NCI-H69 (cell line): ENCODE measurements around the gene JMJD8.
A peak's percentile ranks its signal among the peaks of the same experiment; 100 is the strongest.

Experiments
- DNase-seq: peaks from one replicate; lab custom pipeline; 2025; lab: John Stamatoyannopoulos, UW

JMJD8 gene

DNA sequence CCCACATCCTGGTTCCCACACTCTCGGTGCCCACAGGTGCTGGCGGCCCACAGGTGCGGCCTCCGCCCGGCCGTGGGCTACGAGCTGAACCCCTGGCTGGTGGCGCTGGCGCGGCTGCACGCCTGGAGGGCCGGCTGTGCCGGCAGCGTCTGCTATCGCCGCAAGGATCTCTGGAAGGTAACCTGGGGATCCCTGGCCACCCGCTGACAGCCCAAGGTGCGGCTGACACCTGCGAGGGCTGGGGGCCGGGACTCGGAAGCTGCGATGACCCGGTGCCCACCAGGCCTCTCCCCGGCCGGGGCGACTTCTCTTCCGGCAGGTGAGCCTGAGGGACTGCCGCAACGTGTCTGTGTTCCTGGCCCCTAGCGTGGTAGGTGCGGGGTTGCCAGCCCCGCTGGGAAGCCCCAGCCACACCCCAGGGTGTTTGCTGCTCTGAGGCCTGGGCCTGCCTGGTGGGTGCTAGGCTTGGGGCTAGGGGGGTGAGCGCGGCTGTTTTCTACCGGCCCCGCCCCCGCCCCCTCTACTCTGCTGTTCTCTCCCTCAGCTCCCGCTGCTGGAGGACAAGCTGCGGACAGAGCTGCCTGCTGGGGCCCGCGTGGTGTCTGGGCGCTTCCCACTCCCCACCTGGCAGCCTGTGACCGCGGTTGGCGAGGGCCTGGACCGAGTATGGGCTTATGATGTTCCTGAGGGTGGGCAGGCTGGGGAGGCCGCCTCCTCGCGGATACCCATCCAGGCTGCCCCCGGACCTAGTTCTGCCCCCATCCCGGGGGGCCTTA lies 37.8 kb upstream of the JMJD8 start:
- DNase-seq, result peak; percentile 35

- peak; percentile 96 for DNase-seq
Measured at GRCh38 chr16:720990-721764, 37.0 kb upstream of the JMJD8 start, which contains the start of gene ANTKMT. Gene ANTKMT, plus strand, starts transcription at chr16:721146. Its CDS starts 129 bp downstream, at chr16:721275.

GRCh38 chr16:720447-720989 lies 36.4 kb upstream of the JMJD8 start:
- peak; percentile 96 for DNase-seq

GRCh38 chr16:719815-720446 lies 35.8 kb upstream of the JMJD8 start:
- peak; percentile 85 for DNase-seq

- peak; percentile 46 for DNase-seq
Measured at GRCh38 chr16:718922-719321, 34.8 kb upstream of the JMJD8 start.

GRCh38 chr16:718389-718788 lies 34.3 kb upstream of the JMJD8 start:
- DNase-seq, result no peak

DNA sequence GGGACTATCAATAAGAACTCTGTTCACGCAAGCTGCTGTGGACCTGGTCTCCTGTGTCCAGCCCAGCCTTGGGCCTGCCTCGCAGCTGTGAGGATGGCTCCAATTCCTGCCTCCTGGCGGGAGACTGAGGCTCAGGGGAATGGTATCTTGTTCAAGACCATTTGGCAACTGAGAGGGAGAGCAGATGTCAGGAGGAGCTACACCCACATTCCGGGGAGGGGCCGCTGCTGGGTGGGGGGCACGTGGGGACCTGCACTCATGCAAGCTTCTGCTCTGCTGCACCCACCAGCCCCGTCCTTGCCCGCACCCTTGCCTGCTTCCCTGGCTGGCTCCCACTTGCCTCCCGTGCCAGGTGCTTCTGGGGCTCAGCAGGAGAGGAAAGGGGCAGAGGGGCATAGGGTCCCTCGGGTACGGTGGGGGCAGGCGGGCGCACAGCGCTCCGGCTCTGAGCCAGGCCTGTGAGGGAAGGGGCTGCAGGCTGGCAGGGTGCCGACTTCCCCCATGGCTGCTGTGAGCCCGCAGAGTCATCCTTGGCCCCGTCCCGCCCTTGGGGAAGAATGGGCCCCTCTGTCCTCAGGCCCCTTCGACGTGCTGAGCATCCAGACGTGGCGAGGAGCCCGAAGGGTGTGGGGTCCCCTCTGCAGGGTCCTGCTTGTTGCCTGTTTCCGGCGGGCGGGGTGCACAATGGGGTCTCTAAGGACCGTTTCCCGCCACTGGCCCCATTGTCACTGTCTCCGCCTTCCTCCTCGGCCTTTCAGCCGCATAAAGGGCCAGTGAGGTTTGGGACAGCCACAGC lies 33.5 kb upstream of the JMJD8 start:
- DNase-seq, result no peak

DNA sequence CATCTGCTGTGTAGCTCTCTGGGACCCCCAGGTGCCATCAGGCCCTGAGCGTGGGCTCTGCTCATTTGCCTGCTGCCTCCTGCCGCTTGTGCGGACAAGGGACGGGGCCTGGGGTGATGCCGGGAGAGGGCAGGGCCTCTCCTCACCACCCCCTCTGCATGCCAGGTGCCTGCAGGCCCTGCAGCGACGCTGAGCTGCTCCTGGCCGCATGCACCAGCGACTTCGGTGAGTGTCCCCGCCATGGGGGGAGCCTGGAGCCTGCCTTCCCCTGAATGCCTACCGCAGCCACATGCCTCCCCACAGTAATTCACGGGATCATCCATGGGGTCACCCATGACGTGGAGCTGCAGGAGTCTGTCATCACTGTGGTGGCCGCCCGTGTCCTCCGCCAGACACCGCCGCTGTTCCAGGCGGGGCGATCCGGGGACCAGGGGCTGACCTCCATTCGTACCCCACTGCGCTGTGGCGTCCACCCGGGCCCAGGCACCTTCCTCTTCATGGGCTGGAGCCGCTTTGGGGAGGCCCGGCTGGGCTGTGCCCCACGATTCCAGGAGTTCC lies 32.7 kb upstream of the JMJD8 start:
- DNase-seq, result peak; percentile 54

DNA sequence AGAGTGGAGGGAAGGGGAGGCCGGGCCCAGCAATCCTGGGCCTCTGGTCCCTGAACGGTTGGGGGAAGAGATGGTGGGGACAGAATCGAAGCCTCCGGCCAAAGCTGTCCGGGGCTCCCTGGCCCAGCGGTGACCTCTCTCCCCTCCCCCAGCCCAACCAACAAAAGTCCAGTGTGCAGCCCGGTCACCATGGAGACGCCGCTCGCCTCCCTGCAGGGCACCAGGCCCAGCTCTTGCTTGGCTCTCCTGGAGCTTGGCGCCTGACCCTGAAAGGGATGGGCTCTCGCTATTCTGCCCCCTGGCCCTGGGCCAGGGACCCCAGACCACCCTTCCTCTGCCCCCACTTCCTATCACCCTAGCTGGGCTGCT lies 32.0 kb upstream of the JMJD8 start:
- DNase-seq, result peak; percentile 79

- peak; percentile 83 for DNase-seq
Measured at GRCh38 chr16:715477-716199, 31.5 kb upstream of the JMJD8 start.

GRCh38 chr16:714558-715476 lies 30.7 kb upstream of the JMJD8 start, which contains the start of gene METRN:
Gene METRN, plus strand, starts transcription at chr16:715118. Its CDS starts 172 bp downstream, at chr16:715290.
- DNase-seq, result peak; percentile 97

DNA sequence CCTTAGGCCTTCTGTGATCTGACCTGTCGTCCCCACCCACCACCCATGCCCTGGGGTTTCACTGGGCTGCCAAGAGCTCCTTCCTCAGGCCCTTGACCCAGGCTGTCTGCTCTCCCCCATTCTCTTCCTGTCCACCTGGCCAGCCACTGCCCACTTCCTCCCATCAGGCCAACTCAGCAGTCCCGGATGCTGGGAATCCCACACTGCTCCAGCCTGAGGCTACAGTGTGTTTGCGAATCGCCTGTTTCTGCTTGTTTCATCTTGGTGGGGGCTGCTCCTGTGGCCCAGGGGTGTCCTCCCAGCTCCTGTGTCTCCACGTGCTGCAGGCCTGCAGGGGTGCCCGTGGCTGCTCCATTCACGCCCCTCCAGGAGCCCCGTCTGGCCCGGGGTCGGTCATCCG lies 29.9 kb upstream of the JMJD8 start:
- no peak for DNase-seq

GRCh38 chr16:712740-713250 lies 28.7 kb upstream of the JMJD8 start:
- peak; percentile 85 for DNase-seq

- DNase-seq, result peak; percentile 88
Measured at GRCh38 chr16:711548-712320, 27.6 kb upstream of the JMJD8 start.

DNA sequence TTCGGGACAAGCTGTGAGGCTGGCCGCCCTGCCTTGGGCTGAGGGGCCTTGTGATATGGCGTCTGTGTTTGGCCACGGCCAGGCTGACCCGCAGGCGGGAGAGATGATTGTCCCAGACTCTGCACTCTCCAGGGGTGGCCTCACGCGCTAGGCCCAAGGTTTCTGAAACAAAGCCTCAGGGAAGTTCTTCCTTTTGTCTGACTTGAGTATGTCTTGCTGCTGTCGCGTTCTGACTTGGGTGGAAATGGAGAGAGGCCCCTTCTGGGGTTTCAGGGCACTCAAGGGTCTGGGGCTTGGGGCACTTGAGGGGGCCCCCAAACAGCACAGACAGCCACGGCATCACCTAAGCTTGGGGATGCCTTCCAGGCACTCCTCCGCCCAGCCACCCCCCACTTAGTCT lies 26.9 kb upstream of the JMJD8 start:
- DNase-seq, result peak; percentile 71

DNA sequence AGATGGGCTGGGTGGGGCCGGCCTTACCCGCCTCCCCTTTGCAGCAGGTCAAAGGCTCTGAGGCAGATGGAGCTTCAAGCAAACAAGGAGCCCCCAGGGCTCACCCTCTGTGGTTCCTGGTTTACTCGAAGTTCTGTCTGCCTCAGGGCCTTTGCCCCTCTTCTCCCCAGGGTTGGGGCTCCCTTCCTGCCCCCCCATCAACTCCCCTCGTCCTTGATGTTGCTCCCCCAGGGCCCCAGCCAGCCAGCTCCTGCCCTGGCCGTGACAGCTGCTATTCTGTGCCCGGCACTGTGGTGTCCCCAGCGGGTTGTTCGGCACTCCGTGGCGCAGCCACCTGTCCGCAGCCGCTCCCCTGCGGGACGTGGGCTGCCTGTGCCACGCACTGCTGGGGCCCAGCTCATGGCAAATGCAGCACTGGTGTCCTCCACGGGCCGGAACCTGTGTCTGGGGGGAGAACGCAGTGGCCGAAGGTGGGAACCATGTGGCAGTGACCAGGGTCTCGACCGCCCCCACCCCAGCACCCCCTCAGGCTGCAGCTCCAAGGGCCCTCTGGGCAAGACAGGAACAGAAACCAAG lies 26.5 kb upstream of the JMJD8 start:
- no peak for DNase-seq

DNA sequence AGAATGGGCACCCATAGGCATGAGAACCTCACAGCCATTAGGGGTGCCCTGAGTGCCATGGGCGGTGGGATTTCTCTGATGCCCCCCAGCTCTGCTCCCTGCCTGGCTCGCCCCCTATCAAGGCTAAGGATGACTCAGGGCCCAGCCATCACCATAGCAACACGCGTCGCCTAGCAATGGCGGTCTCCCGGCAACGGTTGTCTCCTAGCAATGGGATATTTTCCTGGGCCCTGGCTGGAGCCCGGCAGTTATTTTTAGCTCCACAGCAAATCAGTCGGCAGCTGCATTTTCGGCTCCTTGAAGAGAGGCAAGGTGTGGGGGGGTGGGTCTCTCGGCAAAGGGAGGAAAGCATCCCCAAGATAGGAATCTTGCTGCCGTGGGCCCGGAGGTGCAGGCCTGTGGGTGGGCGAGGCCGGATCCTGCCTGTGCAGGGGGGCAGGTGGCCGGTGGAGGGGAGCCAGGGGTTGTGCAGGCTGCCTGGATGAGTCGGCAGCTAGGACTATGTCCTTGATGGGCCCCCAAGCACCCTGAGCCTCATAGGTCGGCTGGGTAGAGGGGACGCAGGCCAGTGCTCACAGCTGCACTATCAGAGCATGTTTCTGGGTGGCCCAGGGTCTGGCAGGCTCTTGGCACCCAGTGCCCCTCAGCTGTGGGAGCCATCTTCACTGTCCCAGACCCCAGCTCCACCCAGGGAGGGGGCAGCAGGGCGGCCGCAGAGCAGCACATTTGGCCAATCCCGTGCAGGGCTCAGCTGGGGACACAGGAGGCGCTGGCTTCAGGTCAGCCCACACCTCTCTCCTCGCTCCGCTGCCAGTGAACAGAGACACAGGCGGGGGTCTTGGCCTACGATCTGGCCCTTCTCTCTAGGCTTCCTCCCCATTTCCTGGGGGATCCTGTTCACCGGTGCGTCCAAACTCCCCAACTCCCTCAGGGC lies 25.7 kb upstream of the JMJD8 start:
- DNase-seq, result peak; percentile 98
